Right lung (tissue), 5 donors: Measurements from ENCODE around the gene TBC1D8. TPM values are rescaled to one million over a fixed set of nuclear protein-coding genes. Genes with fewer than 3 reads are reported as not detected.

Source experiments
- DNase-seq, 2 donors: peaks; one replicate each; pipeline ENCODE4 v3.0.0-alpha.2; 2013
- polyA plus RNA-seq, 5 donors: library from polyadenylated mRNA; unstranded; fragments of 120-200 nt; gene quantifications; one replicate each; pipeline versions ENCODE4 v1.2.1 to v1.2.3, GENCODE V29; 2013; ENCODE audit warnings: inconsistent platforms in 1 of 5, low replicate concordance in 1 of 5; ENCODE audit not compliant: insufficient read length in 5 of 5, insufficient read depth in 1 of 5

TBC1D8 gene
- polyA plus RNA-seq, 5 donors, result 24.8 to 34.6 (median 27.4) TPM

- DNase-seq, result no peak
Observed at GRCh38 chr2:101030866-101031554, 120.2 kb downstream of the TBC1D8 start.

- no peak for DNase-seq
Observed at GRCh38 chr2:101027852-101028251, 123.3 kb downstream of the TBC1D8 start.

GRCh38 chr2:101026923-101027469 lies 124.2 kb downstream of the TBC1D8 start:
- DNase-seq, result no peak

- no peak for DNase-seq
Observed at GRCh38 chr2:101026253-101026701, 124.9 kb downstream of the TBC1D8 start.

GRCh38 chr2:101025561-101025960 lies 125.6 kb downstream of the TBC1D8 start:
- no peak for DNase-seq

GRCh38 chr2:101023327-101024107 lies 127.7 kb downstream of the TBC1D8 start:
- DNase-seq, result no peak

GRCh38 chr2:101022221-101022620 lies 129.0 kb downstream of the TBC1D8 start:
- no peak for DNase-seq

GRCh38 chr2:101018934-101019333 lies 132.2 kb downstream of the TBC1D8 start:
- no peak for DNase-seq

GRCh38 chr2:101017371-101017770 lies 133.8 kb downstream of the TBC1D8 start:
- DNase-seq, result no peak

GRCh38 chr2:101014264-101014857 lies 136.8 kb downstream of the TBC1D8 start:
- no peak for DNase-seq

- peak; percentile 17 to 50 for DNase-seq
Observed at GRCh38 chr2:101012706-101013181, 138.4 kb downstream of the TBC1D8 start.

GRCh38 chr2:101012054-101012705 lies 139.0 kb downstream of the TBC1D8 start:
- no peak for DNase-seq

GRCh38 chr2:101011152-101011551 lies 140.0 kb downstream of the TBC1D8 start:
- no peak for DNase-seq

- no peak for DNase-seq
Observed at GRCh38 chr2:101007415-101008345, 143.5 kb downstream of the TBC1D8 start.

GRCh38 chr2:101006065-101006715 lies 145.0 kb downstream of the TBC1D8 start:
- no peak for DNase-seq

- DNase-seq, result no peak
Observed at GRCh38 chr2:101004620-101005325, 146.4 kb downstream of the TBC1D8 start.

GRCh38 chr2:101003278-101003775 lies 147.9 kb downstream of the TBC1D8 start:
- DNase-seq, result no peak

GRCh38 chr2:101002562-101003277 lies 148.5 kb downstream of the TBC1D8 start:
- peak in 1 of 2 donors; percentile 16 for DNase-seq
